Measurements from ENCODE around the gene HCAR1. TPM values are rescaled to one million over a fixed set of nuclear protein-coding genes. Genes with fewer than 3 reads are reported as not detected.
"Not testable (repeated sequence)": the region's sequence is repeated elsewhere in the genome, so short reads cannot be mapped to it uniquely, and the experiment has no call there.

The HCAR1 gene
- total RNA-seq, 1 experiment from 2014 or later, result not detected

- DNase-seq, result no peak
- Histone ChIP-seq H3K9me3 (no peaks in the 10 kb centered on the region), H3K36me3 (no peaks in the 10 kb centered on the region), H3K27me3 (no peaks in the 10 kb centered on the region), H3K4me3 (no peak overlapping the region)
Measured at GRCh38 chr12:122691566-122691965, 39.1 kb downstream of the HCAR1 start.

- no peaks in the 10 kb centered on the region for H3K36me3 ChIP-seq
- no peaks in the 10 kb centered on the region for H3K27me3 ChIP-seq
- no peak for DNase-seq
- H3K9me3 ChIP-seq, result no peaks in the 10 kb centered on the region
- no peak overlapping the region for H3K4me3 ChIP-seq
Measured at GRCh38 chr12:122688291-122688690, 42.4 kb downstream of the HCAR1 start.

GRCh38 chr12:122687086-122687485 is 43.6 kb downstream of the HCAR1 start:
- no peaks in the 10 kb centered on the region for H3K27me3 ChIP-seq
- DNase-seq, result peak; percentile 61
- H3K4me3 ChIP-seq, result no peak overlapping the region
- no peaks in the 10 kb centered on the region for H3K36me3 ChIP-seq
- no peaks in the 10 kb centered on the region for H3K9me3 ChIP-seq

- no peaks in the 10 kb centered on the region for H3K9me3 ChIP-seq
- DNase-seq, result no peak
- H3K36me3 ChIP-seq, result no peaks in the 10 kb centered on the region
- no peaks in the 10 kb centered on the region for H3K27me3 ChIP-seq
- no peak overlapping the region for H3K4me3 ChIP-seq
Measured at GRCh38 chr12:122686538-122686937, 44.1 kb downstream of the HCAR1 start.

GRCh38 chr12:122684297-122684813 is 46.3 kb downstream of the HCAR1 start:
- H3K4me3 ChIP-seq, result no peak overlapping the region
- no peaks in the 10 kb centered on the region for H3K27me3 ChIP-seq
- DNase-seq, result no peak
- H3K9me3 ChIP-seq, result no peaks in the 10 kb centered on the region
- H3K36me3 ChIP-seq, result no peaks in the 10 kb centered on the region

- Histone ChIP-seq H3K9me3 (no peaks in the 10 kb centered on the region), H3K36me3 (no peaks in the 10 kb centered on the region), H3K27me3 (no peaks in the 10 kb centered on the region), H3K4me3 (no peak overlapping the region)
- no peak for DNase-seq
Measured at GRCh38 chr12:122681814-122682213, 48.8 kb downstream of the HCAR1 start.

GRCh38 chr12:122680989-122681388 is 49.7 kb downstream of the HCAR1 start:
- not testable (repeated sequence) for DNase-seq, H3K4me3 ChIP-seq, H3K9me3 ChIP-seq, H3K27me3 ChIP-seq, H3K36me3 ChIP-seq

GRCh38 chr12:122676781-122677180 is 53.9 kb downstream of the HCAR1 start:
- not testable (repeated sequence) for H3K27me3 ChIP-seq, H3K9me3 ChIP-seq, H3K4me3 ChIP-seq, H3K36me3 ChIP-seq, DNase-seq

Other genes with a start within 250 kb of the HCAR1 start
- 8.5 and 11.0 TPM in 2 replicates for gene ZCCHC8, start 229.9 kb downstream of the HCAR1 start, total RNA-seq (2014; rRNA removed; shearing (Covaris generic); ENCODE audit: low replicate concordance)
- 54.6 and 57.9 TPM in 2 replicates for gene RSRC2, start 203.9 kb downstream of the HCAR1 start, total RNA-seq (2014; rRNA removed; shearing (Covaris generic); ENCODE audit: low replicate concordance)
- 20.5 and 32.1 TPM in 2 replicates for gene KNTC1, start 203.6 kb downstream of the HCAR1 start, total RNA-seq (2014; rRNA removed; shearing (Covaris generic); ENCODE audit: low replicate concordance)
- not detected in 2 replicates for gene HCAR2, start 27.5 kb downstream of the HCAR1 start, total RNA-seq (2014; rRNA removed; shearing (Covaris generic); ENCODE audit: low replicate concordance)
- not detected in 2 replicates for gene HCAR3, start 14.0 kb downstream of the HCAR1 start, total RNA-seq (2014; rRNA removed; shearing (Covaris generic); ENCODE audit: low replicate concordance)
- gene DENR, start 22.0 kb upstream of the HCAR1 start, total RNA-seq (2014; rRNA removed; shearing (Covaris generic); ENCODE audit: low replicate concordance), result 19.7 and 26.8 TPM in 2 replicates
- 2.0 TPM in 1 of 2 replicates, not detected in the other for gene CCDC62, start 43.7 kb upstream of the HCAR1 start, total RNA-seq (2014; rRNA removed; shearing (Covaris generic); ENCODE audit: low replicate concordance)
- 6.4 and 14.8 TPM in 2 replicates for gene HIP1R, start 104.6 kb upstream of the HCAR1 start, total RNA-seq (2014; rRNA removed; shearing (Covaris generic); ENCODE audit: low replicate concordance)
- 15.0 and 21.4 TPM in 2 replicates for gene VPS37B, start 165.3 kb upstream of the HCAR1 start, total RNA-seq (2014; rRNA removed; shearing (Covaris generic); ENCODE audit: low replicate concordance)
- 6.4 and 10.0 TPM in 2 replicates for gene ABCB9, start 235.6 kb upstream of the HCAR1 start, total RNA-seq (2014; rRNA removed; shearing (Covaris generic); ENCODE audit: low replicate concordance)
- gene OGFOD2, start 244.4 kb upstream of the HCAR1 start, total RNA-seq (2014; rRNA removed; shearing (Covaris generic); ENCODE audit: low replicate concordance), result 15.9 and 24.2 TPM in 2 replicates
- gene ARL6IP4, start 249.8 kb upstream of the HCAR1 start, total RNA-seq (2014; rRNA removed; shearing (Covaris generic); ENCODE audit: low replicate concordance), result 276 and 413 TPM in 2 replicates

Data from MG63 (cell line).